OCI-LY1 (cell line): ENCODE results near the gene PDXP.

Experiments
- H2AFZ ChIP-seq: fragments of 200-600 bp; sonication (generic), shearing (Covaris generic); 2 replicates; pipeline ENCODE4 v1.6.0; 2014; ENCODE audit warnings: antibody characterized with exemption, mild to moderate bottlenecking, low read length
- H3F3A ChIP-seq: fragments of 200-600 bp; sonication (generic), shearing (Covaris generic); 2 replicates; pipeline ENCODE4 v1.6.0; 2014; ENCODE audit warnings: mild to moderate bottlenecking, antibody characterized with exemption, low read length, moderate library complexity; ENCODE audit not compliant: insufficient read depth
- H3K27ac ChIP-seq: fragments of 200-600 bp; sonication (generic); 2 replicates; pipeline ENCODE4 v1.5.1; 2014; ENCODE audit warnings: low read length, mixed run types, mild to moderate bottlenecking, low read depth; ENCODE audit not compliant: poor library complexity, severe bottlenecking
- H3K27me3 ChIP-seq: fragments of 200-600 bp; sonication (generic); 2 replicates; pipeline ENCODE4 v1.6.0; 2014; ENCODE audit warnings: antibody characterized with exemption, mild to moderate bottlenecking, low read length, moderate library complexity; ENCODE audit not compliant: insufficient read depth
- H3K36me3 ChIP-seq: fragments of 200-600 bp; sonication (generic); 2 replicates; pipeline ENCODE4 v1.6.1; 2014; ENCODE audit warnings: mild to moderate bottlenecking, antibody characterized with exemption, low read length, moderate library complexity, mixed read lengths; ENCODE audit not compliant: insufficient read depth
- H3K4me1 ChIP-seq: fragments of 200-600 bp; sonication (generic); 2 replicates; pipeline ENCODE4 v1.5.1; 2014; ENCODE audit warnings: mild to moderate bottlenecking, low read length, moderate library complexity; ENCODE audit not compliant: insufficient read depth, severe bottlenecking
- H3K4me2 ChIP-seq: fragments of 200-600 bp; sonication (generic), shearing (Covaris generic); 2 replicates; pipeline ENCODE4 v1.6.1; 2014; ENCODE audit warnings: low read length
- H3K4me3 ChIP-seq: fragments of 200-600 bp; sonication (generic); 2 replicates; pipeline ENCODE4 v1.5.1; 2014; ENCODE audit warnings: low read length, low read depth, mild to moderate bottlenecking, mixed read lengths; ENCODE audit not compliant: poor library complexity, severe bottlenecking
- H3K79me2 ChIP-seq: fragments of 200-600 bp; shearing (Covaris generic); 2 replicates; pipeline ENCODE4 v1.6.1; 2016; ENCODE audit warnings: mixed run types, low read length, mixed read lengths; ENCODE audit not compliant: insufficient read depth
- H3K9ac ChIP-seq: fragments of 200-600 bp; sonication (generic), shearing (Covaris generic); 2 replicates; pipeline ENCODE4 v1.6.1; 2014; ENCODE audit warnings: mild to moderate bottlenecking, low read length, mixed read lengths
- H3K9me2 ChIP-seq: fragments of 200-600 bp; sonication (generic), shearing (Covaris generic); 2 replicates; pipeline ENCODE4 v1.6.1; 2014; ENCODE audit warnings: low read depth, mild to moderate bottlenecking, low read length, mixed read lengths
- H3K9me3 ChIP-seq: fragments of 200-600 bp; shearing (Covaris generic); 2 replicates; pipeline ENCODE4 v1.6.1; 2014; ENCODE audit warnings: low read length, mixed read lengths
- H4K20me1 ChIP-seq: fragments of 200-600 bp; sonication (generic), shearing (Covaris generic); 2 replicates; pipeline ENCODE4 v1.6.0; 2016; ENCODE audit warnings: mild to moderate bottlenecking, low read length; ENCODE audit not compliant: insufficient read depth
- EZH2 ChIP-seq: fragments of 200-600 bp; sonication (generic), shearing (Covaris generic); IDR thresholded peaks from 2 replicates; pipeline ENCODE4 v1.8.0; 2017; ENCODE audit warnings: borderline replicate concordance, mixed run types, mild to moderate bottlenecking, antibody characterized with exemption, low read length, moderate library complexity, mixed read lengths
- TF ChIP-seq, protein P1 (sequence below): fragments of 200-600 bp; sonication (generic), shearing (Covaris generic); IDR thresholded peaks from 2 replicates; pipeline ENCODE4 v1.5.1; 2017; ENCODE audit warnings: mild to moderate bottlenecking, antibody characterized with exemption, low read length, moderate library complexity, mixed read lengths

PDXP gene

DNA sequence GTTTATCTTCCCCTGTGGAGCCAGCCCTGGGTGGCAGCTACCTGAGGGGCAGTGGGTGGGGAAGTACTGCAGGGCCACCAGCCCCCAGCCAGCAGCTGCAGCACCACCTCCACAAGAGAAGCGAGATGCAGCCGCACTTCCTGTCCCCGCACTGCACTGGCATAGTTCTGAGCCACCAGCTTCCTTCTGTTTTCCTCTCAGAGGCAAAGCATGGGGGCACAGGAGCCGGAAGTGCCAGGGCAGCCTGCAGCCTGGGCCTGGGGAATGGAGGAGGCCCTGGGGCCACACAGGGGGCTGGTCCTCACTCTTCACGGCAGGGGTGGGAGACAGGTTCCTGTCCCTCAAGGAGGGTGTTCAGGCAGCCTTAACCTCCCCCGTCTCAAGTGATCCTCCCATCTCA is 31.0 kb upstream of the PDXP start:
- Histone ChIP-seq H3K4me1 (peaks cover 29% of the 10 kb centered on the region), H3F3A (no peaks in the 10 kb centered on the region), H3K4me2 (peak overlapping the region; percentile 39; the same call in 1 of the 2 replicates), H2AFZ (no peak overlapping the region), H3K9me3 (no peaks in the 10 kb centered on the region), H3K27me3 (no peaks in the 10 kb centered on the region), H3K27ac (peak overlapping the region; percentile 78), H4K20me1 (no peaks in the 10 kb centered on the region), H3K9ac (peak overlapping the region; percentile 39; the same call in 1 of the 2 replicates), H3K9me2 (no peaks in the 10 kb centered on the region), H3K4me3 (no peak overlapping the region), H3K79me2 (no peaks in the 10 kb centered on the region), H3K36me3 (peaks cover 57% of the 10 kb centered on the region; the same call in 1 of the 2 replicates)
- TF ChIP-seq, protein P1, sequence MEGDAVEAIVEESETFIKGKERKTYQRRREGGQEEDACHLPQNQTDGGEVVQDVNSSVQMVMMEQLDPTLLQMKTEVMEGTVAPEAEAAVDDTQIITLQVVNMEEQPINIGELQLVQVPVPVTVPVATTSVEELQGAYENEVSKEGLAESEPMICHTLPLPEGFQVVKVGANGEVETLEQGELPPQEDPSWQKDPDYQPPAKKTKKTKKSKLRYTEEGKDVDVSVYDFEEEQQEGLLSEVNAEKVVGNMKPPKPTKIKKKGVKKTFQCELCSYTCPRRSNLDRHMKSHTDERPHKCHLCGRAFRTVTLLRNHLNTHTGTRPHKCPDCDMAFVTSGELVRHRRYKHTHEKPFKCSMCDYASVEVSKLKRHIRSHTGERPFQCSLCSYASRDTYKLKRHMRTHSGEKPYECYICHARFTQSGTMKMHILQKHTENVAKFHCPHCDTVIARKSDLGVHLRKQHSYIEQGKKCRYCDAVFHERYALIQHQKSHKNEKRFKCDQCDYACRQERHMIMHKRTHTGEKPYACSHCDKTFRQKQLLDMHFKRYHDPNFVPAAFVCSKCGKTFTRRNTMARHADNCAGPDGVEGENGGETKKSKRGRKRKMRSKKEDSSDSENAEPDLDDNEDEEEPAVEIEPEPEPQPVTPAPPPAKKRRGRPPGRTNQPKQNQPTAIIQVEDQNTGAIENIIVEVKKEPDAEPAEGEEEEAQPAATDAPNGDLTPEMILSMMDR: no peak
- no peak for TF ChIP-seq EZH2

DNA sequence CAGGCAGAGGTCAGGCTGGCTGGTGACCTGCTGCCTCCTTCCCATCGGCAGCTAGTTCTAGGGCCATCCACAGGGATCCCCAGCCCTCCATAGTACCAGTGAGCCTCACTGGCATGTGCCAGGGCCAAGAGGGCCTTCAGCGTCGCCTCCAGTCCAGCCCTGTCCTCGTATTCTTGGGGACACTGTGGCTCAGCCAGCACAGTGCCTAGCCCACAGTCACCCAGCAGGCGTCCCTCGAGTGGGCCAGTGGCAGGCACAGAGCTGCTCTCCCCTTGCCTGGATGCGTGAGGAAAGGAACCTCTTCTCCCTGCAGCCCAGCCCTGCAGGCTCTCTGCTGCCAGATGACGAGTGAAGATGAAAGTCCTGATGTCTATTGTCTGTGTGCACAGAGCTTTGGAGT is 29.7 kb upstream of the PDXP start:
- TF ChIP-seq EZH2: no peak
- TF ChIP-seq, protein P1: no peak
- H3K27me3 ChIP-seq: no peaks in the 10 kb centered on the region
- no peaks in the 10 kb centered on the region for H3K9me2 ChIP-seq
- no peaks in the 10 kb centered on the region for H4K20me1 ChIP-seq
- peaks cover 39% of the 10 kb centered on the region for H3K4me1 ChIP-seq
- no peaks in the 10 kb centered on the region for H3F3A ChIP-seq
- peak overlapping the region; percentile 78 for H3K27ac ChIP-seq
- no peaks in the 10 kb centered on the region for H3K79me2 ChIP-seq
- H3K36me3 ChIP-seq: peaks cover 54% of the 10 kb centered on the region; the same call in 1 of the 2 replicates
- H2AFZ ChIP-seq: no peak overlapping the region
- no peak overlapping the region for H3K9ac ChIP-seq
- H3K9me3 ChIP-seq: no peaks in the 10 kb centered on the region
- no peak overlapping the region for H3K4me2 ChIP-seq
- no peak overlapping the region for H3K4me3 ChIP-seq

DNA sequence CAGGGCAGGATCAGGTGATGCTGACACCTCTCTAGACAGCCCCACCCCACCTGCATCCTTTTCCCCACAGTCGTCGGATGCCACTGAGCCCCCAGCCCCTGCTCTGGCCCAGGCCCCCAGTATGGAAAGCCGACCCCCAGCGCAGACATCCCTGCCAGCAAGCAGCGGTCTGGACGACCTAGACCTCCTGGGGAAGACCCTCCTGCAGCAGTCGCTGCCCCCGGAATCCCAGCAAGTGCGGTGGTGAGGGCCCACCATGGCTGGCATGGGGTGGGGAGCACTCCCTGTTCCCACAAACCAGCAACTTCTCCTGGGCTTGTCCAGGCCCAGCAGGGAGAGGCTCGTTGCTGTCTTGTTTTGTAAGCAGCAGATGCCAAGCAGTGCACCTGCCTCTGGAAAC is 28.6 kb upstream of the PDXP start:
- no peaks in the 10 kb centered on the region for H3K27me3 ChIP-seq
- TF ChIP-seq, protein P1: no peak
- no peak for TF ChIP-seq EZH2
- H3K9me2 ChIP-seq: no peaks in the 10 kb centered on the region
- no peak overlapping the region for H2AFZ ChIP-seq
- H3K4me2 ChIP-seq: no peak overlapping the region
- peaks cover 46% of the 10 kb centered on the region for H3K4me1 ChIP-seq
- H4K20me1 ChIP-seq: no peaks in the 10 kb centered on the region
- H3K27ac ChIP-seq: no peak overlapping the region
- no peaks in the 10 kb centered on the region for H3F3A ChIP-seq
- H3K79me2 ChIP-seq: no peaks in the 10 kb centered on the region
- no peak overlapping the region for H3K9ac ChIP-seq
- H3K36me3 ChIP-seq: peaks cover 50% of the 10 kb centered on the region; the same call in 1 of the 2 replicates
- H3K4me3 ChIP-seq: no peak overlapping the region
- no peaks in the 10 kb centered on the region for H3K9me3 ChIP-seq
